Astrocyte of the spinal cord (primary cell): Measurements from ENCODE around the gene TP53I13.

Source experiments
- DNase-seq: peaks from one replicate; pipeline ENCODE4 v3.0.0; 2011; ENCODE audit warnings: low read depth, low spot score
- H3K4me3 ChIP-seq: 2 replicates; pipeline ENCODE4 v1.5.1; 2011; ENCODE audit warnings: low read depth, mild to moderate bottlenecking, low read length, moderate library complexity
- CTCF ChIP-seq: IDR thresholded peaks from 2 replicates; pipeline ENCODE4 v1.5.1; 2012; ENCODE audit warnings: low read depth, mild to moderate bottlenecking, low read length, inconsistent platforms
- in situ Hi-C: cut with HindIII; loops from 2 replicates; pipeline ENCODE4 v1.10.0; 2017; ENCODE audit warnings: low sequenced_read_pairs

TP53I13 gene

GRCh38 chr17:29593591-29594518 lies 25.4 kb downstream of the TP53I13 start:
- peak; percentile 29 for TF ChIP-seq CTCF
- DNase-seq, result peak; percentile 22
- in situ Hi-C loops, result no loop called here
- peak overlapping the region; percentile 54 for H3K4me3 ChIP-seq

- H3K4me3 ChIP-seq, result no peak overlapping the region
- in situ Hi-C loops, result no loop called here
- no peak for DNase-seq
- TF ChIP-seq CTCF, result no peak
Observed at GRCh38 chr17:29594519-29595090, 26.1 kb downstream of the TP53I13 start.

GRCh38 chr17:29595107-29595942 lies 26.8 kb downstream of the TP53I13 start:
- TF ChIP-seq CTCF, result no peak
- in situ Hi-C loops, result no loop called here
- H3K4me3 ChIP-seq, result no peak overlapping the region
- DNase-seq, result peak; percentile 38

GRCh38 chr17:29595943-29596774 lies 27.7 kb downstream of the TP53I13 start:
- in situ Hi-C loops, result no loop called here
- DNase-seq, result no peak
- H3K4me3 ChIP-seq, result no peak overlapping the region
- TF ChIP-seq CTCF, result no peak

GRCh38 chr17:29596811-29597210 lies 28.3 kb downstream of the TP53I13 start:
- no peak overlapping the region for H3K4me3 ChIP-seq
- no peak for TF ChIP-seq CTCF
- in situ Hi-C loops, result no loop called here
- DNase-seq, result no peak
